ENCODE results near the gene ANTKMT.

DNA sequence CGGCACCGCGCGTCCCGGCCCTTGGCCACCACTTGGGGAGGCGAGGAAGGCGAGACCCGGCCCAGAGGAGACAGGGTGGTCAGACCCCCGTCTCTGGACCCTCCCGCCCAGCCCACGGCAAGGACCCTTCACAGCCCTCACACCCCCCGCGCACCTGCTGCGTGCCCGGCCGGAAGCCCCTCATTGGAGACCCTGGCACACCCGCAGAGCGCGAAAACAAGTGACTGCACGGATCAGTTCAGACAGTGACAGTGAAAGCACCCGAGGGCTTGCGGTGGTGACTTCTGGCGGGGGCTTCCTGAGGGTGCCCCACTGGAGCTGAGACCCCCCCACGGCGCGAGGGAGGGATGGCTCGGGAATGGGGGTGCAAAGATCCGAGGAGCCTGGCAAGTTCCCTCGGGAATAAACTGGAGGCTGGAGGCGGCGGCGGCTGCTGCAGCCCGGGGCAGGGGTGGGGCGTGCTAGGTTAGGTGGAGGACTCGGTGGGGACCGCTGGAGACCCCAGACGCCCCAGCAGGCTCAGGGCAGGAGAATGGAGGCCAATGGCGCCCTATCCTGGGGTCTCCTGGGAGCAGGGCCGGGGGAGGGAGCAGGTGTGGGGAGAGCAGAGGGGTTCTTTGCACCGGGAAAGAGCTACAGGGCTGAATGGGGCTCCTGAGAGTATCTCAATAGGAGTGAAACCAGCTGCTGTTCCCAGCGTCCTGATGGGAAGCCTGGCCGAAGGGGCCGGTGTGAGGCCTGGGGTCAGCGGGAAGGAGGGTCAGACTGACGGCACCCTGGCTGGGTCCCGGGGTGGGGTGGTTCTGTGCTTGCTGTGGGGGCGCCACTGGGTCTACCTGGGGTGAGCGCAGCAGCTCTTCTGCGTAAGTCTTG is 14.5 kb upstream of the ANTKMT start:
- TF ChIP-seq, protein P1, sequence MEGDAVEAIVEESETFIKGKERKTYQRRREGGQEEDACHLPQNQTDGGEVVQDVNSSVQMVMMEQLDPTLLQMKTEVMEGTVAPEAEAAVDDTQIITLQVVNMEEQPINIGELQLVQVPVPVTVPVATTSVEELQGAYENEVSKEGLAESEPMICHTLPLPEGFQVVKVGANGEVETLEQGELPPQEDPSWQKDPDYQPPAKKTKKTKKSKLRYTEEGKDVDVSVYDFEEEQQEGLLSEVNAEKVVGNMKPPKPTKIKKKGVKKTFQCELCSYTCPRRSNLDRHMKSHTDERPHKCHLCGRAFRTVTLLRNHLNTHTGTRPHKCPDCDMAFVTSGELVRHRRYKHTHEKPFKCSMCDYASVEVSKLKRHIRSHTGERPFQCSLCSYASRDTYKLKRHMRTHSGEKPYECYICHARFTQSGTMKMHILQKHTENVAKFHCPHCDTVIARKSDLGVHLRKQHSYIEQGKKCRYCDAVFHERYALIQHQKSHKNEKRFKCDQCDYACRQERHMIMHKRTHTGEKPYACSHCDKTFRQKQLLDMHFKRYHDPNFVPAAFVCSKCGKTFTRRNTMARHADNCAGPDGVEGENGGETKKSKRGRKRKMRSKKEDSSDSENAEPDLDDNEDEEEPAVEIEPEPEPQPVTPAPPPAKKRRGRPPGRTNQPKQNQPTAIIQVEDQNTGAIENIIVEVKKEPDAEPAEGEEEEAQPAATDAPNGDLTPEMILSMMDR (IDR thresholded peaks at IDR 0.05) = no peak
- TF ChIP-seq POLR2A (IDR thresholded peaks at IDR 0.05) (no peak), POLR2AphosphoS5 (IDR thresholded peaks at IDR 0.05) (no peak)

Measured in breast epithelium (tissue), 3 donors.